Stimulated activated CD4-positive, alpha-beta T cell treated with anti-CD3 and anti-CD28 coated beads, TNF-alpha, amount 100 ng/mL, for 4 hours (primary cell): Measurements from ENCODE around the gene IBA57.
"Not testable (repeated sequence)": the region's sequence is repeated elsewhere in the genome, so short reads cannot be mapped to it uniquely, and the experiment has no call there.

ENCODE experiments used
- DNase-seq, 3 experiments: peaks; one replicate each; pipeline ENCODE4 v3.0.0-alpha.2; 2020; ENCODE audit warnings: low read depth in 3 of 3

Gene IBA57

DNA sequence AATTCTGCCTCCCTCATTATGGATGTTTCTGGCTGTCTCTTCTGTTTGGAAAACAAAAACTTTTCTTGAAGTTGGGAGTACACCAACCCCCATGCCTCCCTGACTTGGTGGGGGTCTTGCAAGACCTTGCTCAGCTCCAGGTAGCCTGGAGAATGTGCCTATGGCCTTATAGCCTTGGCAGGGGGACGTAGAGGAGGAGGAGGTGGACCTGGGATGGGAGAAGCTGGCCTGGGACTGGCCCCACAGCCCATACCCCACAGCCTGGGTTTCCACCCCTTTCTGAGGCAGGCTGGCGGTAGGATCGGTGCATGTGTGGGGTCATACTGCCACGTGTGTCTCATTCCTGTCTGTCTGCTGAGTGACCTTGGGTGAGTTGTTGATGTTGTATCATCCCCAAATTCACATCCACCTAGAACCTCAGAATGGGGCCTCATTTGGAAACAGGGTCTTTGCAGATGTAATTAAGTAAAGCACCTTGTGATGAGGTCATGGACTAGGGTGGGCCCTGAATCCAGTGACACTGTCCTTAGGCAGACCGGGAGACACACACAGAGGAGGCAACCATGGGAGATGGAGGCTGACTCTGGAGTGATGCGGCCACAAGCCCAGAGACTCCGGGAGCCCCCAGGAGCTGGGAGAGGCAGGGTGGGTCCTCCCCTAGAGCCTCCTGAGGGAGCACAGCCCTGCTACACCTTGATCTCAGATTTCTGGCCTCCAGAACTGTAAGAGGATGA, 60.7 kb downstream of the IBA57 start:
- DNase-seq: no peak

DNA sequence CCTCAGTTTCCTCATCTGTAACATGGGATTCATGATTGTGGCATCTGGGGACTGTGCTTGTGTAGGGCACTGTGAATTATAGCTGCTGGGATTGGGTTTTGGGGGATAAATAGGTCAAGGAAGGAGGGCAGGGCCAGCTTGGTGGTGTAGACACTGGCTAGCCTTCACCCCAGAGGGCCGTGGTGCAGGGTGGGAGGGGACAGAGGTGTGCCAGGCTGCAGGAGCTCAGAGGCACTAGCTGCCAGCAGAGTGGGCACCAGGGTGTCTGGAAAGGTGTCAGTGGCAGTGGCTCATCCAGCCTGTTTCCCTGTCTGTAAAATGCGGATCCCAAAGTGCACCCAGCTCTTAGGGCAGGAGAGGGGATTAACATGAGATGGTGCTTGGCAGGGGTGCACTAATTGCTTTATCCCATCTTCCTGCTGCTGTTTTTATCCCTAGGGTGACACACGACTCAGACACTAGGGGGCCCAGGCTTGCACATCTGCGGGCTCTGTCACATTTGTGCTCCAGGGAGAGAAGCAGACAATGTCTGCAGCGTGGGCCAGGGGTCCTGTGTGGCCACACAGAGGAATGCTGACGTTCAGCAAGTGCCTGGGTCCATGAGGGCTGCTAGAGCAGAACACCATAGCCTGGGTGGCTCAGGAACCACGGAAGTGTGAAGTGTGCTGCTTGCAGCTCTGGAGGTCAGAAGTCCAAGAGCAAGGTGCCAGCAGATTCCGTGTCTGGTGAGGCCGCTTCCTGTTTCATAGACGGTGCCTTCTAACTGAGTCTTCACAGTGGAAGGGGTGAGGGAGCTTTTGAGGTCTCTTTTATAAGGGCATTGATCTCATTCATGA, 61.6 kb downstream of the IBA57 start:
- no peak for DNase-seq

DNA sequence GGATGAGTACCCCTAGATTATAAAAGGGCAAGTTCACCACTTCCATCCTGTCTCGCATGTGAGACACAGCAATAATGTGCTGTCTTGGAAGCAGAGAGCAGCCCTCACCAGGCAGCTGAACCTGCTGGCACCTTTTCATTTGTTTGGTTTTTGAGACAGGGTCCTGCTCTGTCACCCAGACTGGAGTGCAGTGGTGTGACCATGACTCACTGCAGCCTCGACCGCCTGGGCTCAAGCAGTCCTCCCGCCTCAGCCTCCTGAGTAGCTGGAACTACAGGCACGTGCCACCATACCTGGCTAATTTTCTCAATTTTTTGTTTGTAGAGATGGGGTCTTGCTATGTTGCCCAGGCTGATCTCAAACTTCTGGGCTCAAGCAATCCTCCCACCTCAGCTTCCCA, 62.5 kb downstream of the IBA57 start:
- DNase-seq: not testable (repeated sequence)

DNA sequence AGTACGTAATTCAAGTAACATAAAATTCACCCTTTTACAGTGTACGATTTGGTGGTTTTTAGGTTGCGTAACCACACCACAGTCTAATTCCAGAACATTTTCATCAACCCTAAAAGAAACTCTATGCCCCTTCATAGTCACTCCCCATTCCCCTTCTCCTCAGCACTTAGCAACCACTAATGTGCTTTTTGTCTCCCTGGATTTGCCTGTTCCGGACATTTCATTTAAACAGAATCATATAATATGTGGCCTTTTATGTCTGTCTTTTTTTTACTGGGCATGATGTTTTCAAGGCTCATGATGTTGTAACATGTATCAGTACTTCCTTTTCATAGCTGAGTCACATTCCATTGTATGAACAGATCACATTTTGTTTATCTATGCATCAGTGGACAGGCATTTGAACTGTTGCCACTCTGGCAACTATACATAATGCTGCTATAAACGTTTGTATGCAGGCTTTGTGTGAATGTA, 63.0 kb downstream of the IBA57 start:
- no peak for DNase-seq

DNA sequence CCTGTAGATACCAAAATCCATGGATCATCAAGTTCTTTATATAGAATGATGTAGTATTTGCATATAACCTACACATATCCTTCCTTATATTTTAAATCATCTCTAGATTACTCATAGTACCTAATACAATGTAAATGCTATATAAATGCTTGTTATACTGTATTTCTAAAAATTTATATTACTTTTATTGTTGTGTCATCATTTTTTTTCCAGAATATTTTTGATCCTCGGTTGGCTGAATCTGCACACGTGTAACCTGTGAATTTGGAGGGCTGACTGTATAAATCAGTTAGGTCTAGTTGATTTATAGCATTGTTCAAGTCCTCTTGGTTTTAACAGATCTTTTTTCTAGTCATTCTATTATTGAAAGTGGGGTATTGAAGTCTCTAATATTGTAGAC, 65.6 kb downstream of the IBA57 start:
- no peak for DNase-seq
